ENCODE measurements around the gene AXDND1.

Gene AXDND1

GRCh38 chr1:179549368-179549700 is 183.6 kb downstream of the AXDND1 start:
- H3K4me3 Mint-ChIP-seq: no peak overlapping the region
- no peaks in the 10 kb centered on the region for H3K4me1 Mint-ChIP-seq (ENCODE audit: low read depth)
- H3K27me3 Mint-ChIP-seq: peaks cover 4% of the 10 kb centered on the region
- H3K9me3 Mint-ChIP-seq: no peaks in the 10 kb centered on the region
- no peaks in the 10 kb centered on the region for H3K36me3 Mint-ChIP-seq (ENCODE audit: low read depth)
- H3K27ac Mint-ChIP-seq: no peak overlapping the region

- H3K36me3 Mint-ChIP-seq (ENCODE audit: low read depth): no peaks in the 10 kb centered on the region
- H3K27me3 Mint-ChIP-seq: peaks cover 4% of the 10 kb centered on the region
- H3K4me3 Mint-ChIP-seq: no peak overlapping the region
- no peak overlapping the region for H3K27ac Mint-ChIP-seq
- H3K9me3 Mint-ChIP-seq: no peaks in the 10 kb centered on the region
- no peaks in the 10 kb centered on the region for H3K4me1 Mint-ChIP-seq (ENCODE audit: low read depth)
Measured at GRCh38 chr1:179550746-179551682, 185.2 kb downstream of the AXDND1 start.

- H3K27me3 Mint-ChIP-seq: peaks cover 4% of the 10 kb centered on the region
- no peaks in the 10 kb centered on the region for H3K4me1 Mint-ChIP-seq (ENCODE audit: low read depth)
- no peaks in the 10 kb centered on the region for H3K36me3 Mint-ChIP-seq (ENCODE audit: low read depth)
- H3K9me3 Mint-ChIP-seq: no peaks in the 10 kb centered on the region
- H3K27ac Mint-ChIP-seq: no peak overlapping the region
- H3K4me3 Mint-ChIP-seq: no peak overlapping the region
Measured at GRCh38 chr1:179554427-179554826, 188.7 kb downstream of the AXDND1 start.

- Mint-ChIP-seq H3K4me3 (no peak overlapping the region), H3K27ac (no peak overlapping the region), H3K4me1 (ENCODE audit: low read depth) (no peaks in the 10 kb centered on the region), H3K9me3 (no peaks in the 10 kb centered on the region), H3K27me3 (peaks cover 4% of the 10 kb centered on the region), H3K36me3 (ENCODE audit: low read depth) (no peaks in the 10 kb centered on the region)
Measured at GRCh38 chr1:179558078-179558477, 192.3 kb downstream of the AXDND1 start.

DNA sequence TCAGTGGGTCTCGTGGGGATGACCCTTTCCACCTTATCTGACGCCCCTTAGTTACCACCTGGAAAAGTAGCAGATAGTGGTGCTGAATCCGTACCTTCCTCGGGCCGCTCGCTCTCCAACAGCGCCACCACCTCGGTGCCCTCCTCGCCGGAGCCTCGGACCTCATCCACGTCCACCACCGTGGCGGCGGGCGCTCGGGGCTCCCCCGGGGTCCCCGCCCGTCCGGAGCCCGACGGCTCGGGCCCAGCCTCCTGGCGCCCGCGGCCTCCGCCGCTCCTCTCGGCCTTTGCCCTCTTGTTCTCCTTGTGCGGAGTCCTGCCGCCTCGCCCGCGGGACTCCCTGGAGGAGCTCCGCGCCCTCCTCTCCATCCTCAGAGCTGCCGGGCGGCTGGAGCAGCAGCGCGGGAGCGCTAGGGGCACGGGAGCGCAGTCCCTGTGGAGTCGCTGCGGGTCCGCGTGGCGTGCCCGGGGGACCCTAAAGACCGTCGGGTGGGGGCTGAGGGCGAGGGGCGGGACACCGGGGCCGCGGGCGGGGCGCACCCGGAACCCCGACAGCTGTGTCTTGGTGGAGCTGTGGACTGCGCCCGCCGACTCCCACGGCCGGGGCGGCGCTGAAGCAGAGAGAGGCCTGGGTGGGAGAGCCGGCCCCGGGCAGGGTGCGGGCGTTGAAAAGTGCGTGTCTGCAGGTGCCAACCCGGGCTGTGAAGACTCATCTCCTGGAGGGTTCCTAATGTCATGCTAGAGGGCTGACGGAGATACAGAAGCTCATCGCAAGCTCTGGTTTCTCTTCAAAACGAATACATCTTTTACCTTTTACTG is 209.9 kb downstream of the AXDND1 start, which contains the start of gene NPHS2:
Gene NPHS2, minus strand, starts transcription at position 452 of the 818 bp plus-strand sequence. Its CDS starts 84 bp downstream, at position 368.
- H3K4me3 Mint-ChIP-seq: no peak within 1 kb of the TSS
- peaks cover 1% of the 10 kb centered on the region for H3K9me3 Mint-ChIP-seq
- H3K27ac Mint-ChIP-seq: no peak within 1 kb of the TSS
- no peaks in the 10 kb centered on the region for H3K4me1 Mint-ChIP-seq (ENCODE audit: low read depth)
- no peaks in the 10 kb centered on the region for H3K36me3 Mint-ChIP-seq (ENCODE audit: low read depth)
- peaks cover 43% of the 10 kb centered on the region for H3K27me3 Mint-ChIP-seq

DNA sequence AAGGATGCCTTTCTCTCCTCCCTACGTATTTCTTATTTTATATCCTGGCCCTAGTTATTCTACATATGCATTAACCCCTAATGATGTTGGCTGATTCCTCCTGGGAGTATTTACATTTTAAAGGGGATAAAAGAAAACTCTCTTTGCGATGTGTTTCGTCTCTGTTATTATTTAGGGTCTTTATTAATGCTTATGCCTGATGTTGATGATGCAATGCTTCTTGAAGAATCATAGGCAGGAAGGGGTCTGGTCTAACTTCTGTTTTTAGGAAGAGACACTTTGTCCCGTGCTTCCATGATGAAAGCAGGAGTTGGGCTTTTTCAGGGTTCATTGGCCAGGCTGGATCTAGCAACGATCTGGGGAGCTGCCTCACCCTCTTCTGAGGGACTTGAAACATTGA is 210.7 kb downstream of the AXDND1 start:
- H3K27ac Mint-ChIP-seq: no peak overlapping the region
- H3K4me1 Mint-ChIP-seq (ENCODE audit: low read depth): no peaks in the 10 kb centered on the region
- no peaks in the 10 kb centered on the region for H3K36me3 Mint-ChIP-seq (ENCODE audit: low read depth)
- H3K27me3 Mint-ChIP-seq: peaks cover 43% of the 10 kb centered on the region
- H3K9me3 Mint-ChIP-seq: no peaks in the 10 kb centered on the region
- H3K4me3 Mint-ChIP-seq: no peak overlapping the region

DNA sequence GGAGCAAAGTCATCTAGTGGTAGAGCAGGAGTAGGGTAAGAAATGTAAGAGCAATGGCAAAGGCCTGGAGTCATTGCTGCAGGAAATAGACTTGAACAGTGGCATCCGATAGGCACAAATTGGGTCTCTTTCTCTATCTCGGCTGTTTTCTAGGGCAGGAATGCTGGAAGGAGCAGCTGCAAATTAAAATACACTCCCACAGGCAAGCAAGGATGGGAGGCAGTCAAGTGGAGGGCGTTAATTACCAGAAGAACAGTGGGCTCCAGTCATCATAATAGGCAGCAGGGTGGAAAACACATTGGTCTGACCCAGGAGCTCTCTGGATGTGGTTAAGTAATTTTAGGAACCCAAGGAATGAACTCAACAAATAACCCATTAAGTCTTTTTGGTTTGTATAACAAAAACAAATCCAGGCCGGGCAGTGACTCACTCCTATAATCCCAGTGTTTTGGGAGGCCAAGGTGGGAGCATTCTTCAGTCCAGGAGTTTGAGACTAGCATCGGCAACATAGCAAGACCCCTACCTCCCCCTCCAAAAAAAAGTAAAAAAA is 218.1 kb downstream of the AXDND1 start:
- Mint-ChIP-seq H3K27me3 (peaks cover 49% of the 10 kb centered on the region), H3K36me3 (ENCODE audit: low read depth) (no peaks in the 10 kb centered on the region), H3K4me3 (no peak overlapping the region), H3K4me1 (ENCODE audit: low read depth) (no peaks in the 10 kb centered on the region), H3K9me3 (no peaks in the 10 kb centered on the region), H3K27ac (no peak overlapping the region)

DNA sequence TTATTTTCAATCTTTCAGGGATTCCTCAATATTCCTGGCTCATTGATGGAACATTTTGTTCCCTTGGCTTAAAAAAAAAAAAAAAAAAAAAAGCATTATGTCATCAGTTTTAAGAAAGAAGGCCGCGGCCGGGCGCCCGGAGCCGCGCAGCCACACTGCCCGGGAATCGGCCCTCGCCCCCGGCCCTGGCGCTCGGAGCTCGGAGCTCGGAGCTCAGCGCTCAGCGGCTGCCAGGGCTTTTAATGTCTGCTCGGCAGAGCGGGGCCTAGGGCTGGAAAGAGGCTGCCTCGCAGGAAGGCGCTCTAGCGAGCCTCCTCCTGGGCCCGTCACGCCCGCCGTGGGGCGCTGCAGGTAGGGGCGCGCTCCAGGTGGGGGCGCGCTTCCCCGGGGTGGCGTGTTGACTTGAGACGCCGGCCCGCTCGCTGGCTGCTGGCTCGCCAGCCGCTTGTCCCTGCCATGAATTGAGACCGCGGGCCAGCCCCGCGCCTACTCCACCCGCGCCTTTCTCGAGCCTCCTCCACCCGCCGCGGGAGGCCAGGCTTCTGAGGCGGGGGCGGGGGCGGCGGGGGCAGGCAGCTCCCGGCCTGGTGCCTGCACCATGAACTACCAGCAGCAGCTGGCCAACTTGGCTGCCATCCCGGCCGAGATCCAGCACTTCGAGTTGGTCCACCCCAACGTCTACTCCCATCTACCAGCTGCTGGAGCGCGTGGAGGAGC is 220.5 kb downstream of the AXDND1 start:
- H3K4me1 Mint-ChIP-seq (ENCODE audit: low read depth): no peaks in the 10 kb centered on the region
- H3K27ac Mint-ChIP-seq: no peak overlapping the region
- no peaks in the 10 kb centered on the region for H3K9me3 Mint-ChIP-seq
- H3K36me3 Mint-ChIP-seq (ENCODE audit: low read depth): no peaks in the 10 kb centered on the region
- H3K27me3 Mint-ChIP-seq: peaks cover 57% of the 10 kb centered on the region
- H3K4me3 Mint-ChIP-seq: no peak overlapping the region

GRCh38 chr1:179587336-179587735 is 221.6 kb downstream of the AXDND1 start:
- H3K4me1 Mint-ChIP-seq (ENCODE audit: low read depth): no peaks in the 10 kb centered on the region
- H3K4me3 Mint-ChIP-seq: no peak overlapping the region
- H3K36me3 Mint-ChIP-seq (ENCODE audit: low read depth): no peaks in the 10 kb centered on the region
- H3K9me3 Mint-ChIP-seq: no peaks in the 10 kb centered on the region
- H3K27ac Mint-ChIP-seq: no peak overlapping the region
- H3K27me3 Mint-ChIP-seq: peaks cover 58% of the 10 kb centered on the region

DNA sequence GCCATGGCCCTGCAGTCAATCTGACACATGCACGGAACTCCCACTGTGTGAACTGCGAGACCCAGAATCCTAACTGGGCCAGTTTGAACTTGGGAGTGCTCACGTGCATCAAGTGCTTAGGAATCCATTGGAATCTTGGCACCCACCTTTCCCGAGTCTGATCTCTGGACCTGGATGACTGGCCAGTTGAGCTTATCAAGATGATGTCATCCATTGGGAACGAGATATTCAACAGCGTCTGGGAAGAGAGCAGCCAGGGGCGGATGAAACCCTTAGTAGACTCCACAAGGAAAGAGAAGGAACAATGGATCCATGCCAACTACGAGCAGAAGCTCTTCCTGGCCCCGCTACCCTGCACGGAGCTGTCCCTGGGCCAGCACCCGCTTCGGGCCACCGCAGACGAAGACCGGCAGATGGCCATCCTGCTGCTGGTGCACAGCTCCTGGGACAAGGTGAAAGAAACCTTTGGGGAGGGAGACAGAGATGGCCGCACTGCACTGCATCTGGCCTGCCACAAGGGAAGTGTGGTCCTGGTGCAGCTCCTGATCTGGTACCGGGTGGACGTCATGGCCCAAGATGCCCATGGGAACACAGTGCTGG is 222.8 kb downstream of the AXDND1 start:
- no peaks in the 10 kb centered on the region for H3K36me3 Mint-ChIP-seq (ENCODE audit: low read depth)
- no peak overlapping the region for H3K27ac Mint-ChIP-seq
- H3K4me3 Mint-ChIP-seq: no peak overlapping the region
- H3K9me3 Mint-ChIP-seq: no peaks in the 10 kb centered on the region
- H3K27me3 Mint-ChIP-seq: peaks cover 65% of the 10 kb centered on the region
- H3K4me1 Mint-ChIP-seq (ENCODE audit: low read depth): no peaks in the 10 kb centered on the region

GRCh38 chr1:179589509-179589908 is 223.7 kb downstream of the AXDND1 start:
- H3K27me3 Mint-ChIP-seq: peaks cover 63% of the 10 kb centered on the region
- H3K27ac Mint-ChIP-seq: no peak overlapping the region
- H3K4me3 Mint-ChIP-seq: no peak overlapping the region
- H3K9me3 Mint-ChIP-seq: no peaks in the 10 kb centered on the region
- no peaks in the 10 kb centered on the region for H3K36me3 Mint-ChIP-seq (ENCODE audit: low read depth)
- no peaks in the 10 kb centered on the region for H3K4me1 Mint-ChIP-seq (ENCODE audit: low read depth)

DNA sequence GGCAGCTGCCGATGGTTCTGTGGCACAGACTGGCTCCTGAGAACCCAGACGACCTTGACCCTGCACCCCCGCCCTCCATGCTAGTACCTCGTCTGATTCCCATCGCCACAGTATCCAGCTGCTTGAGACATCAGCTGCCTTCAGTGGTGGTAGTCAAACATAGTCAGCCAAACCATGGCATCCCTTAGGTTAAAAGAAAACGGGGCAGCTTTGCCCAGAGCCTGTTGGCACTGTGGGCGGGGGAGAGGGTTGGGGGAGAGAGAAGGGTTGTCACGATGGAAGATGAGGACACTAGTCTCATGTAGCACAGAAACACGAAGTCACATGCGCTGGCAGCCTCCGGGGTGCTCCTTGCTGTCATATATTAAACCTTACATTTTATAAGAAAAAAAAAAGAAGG is 224.9 kb downstream of the AXDND1 start:
- no peak overlapping the region for H3K4me3 Mint-ChIP-seq
- H3K4me1 Mint-ChIP-seq (ENCODE audit: low read depth): no peaks in the 10 kb centered on the region
- H3K36me3 Mint-ChIP-seq (ENCODE audit: low read depth): no peaks in the 10 kb centered on the region
- H3K9me3 Mint-ChIP-seq: no peaks in the 10 kb centered on the region
- no peak overlapping the region for H3K27ac Mint-ChIP-seq
- H3K27me3 Mint-ChIP-seq: peaks cover 59% of the 10 kb centered on the region

DNA sequence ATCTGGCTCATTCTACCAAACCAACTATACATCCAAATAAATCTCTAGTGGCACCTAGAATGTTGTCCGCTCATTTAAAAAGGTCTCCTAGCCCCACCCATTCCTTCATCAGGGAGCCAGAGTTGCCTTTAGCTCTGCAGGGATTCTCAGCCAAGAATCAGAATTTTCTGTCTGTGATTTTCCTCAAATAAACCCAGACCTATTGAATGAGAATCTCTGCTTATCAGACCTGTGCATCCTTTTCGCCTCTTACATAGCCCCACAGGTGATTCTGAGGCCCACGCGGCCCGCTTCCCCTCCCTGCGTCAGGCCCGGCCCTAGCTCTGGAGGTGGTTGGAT is 225.5 kb downstream of the AXDND1 start:
- Mint-ChIP-seq H3K4me1 (ENCODE audit: low read depth) (no peaks in the 10 kb centered on the region), H3K4me3 (no peak overlapping the region), H3K36me3 (ENCODE audit: low read depth) (no peaks in the 10 kb centered on the region), H3K9me3 (no peaks in the 10 kb centered on the region), H3K27me3 (peaks cover 55% of the 10 kb centered on the region), H3K27ac (no peak overlapping the region)

Data from stimulated activated naive CD8-positive, alpha-beta T cell treated with anti-CD3 and anti-CD28 coated beads, Interleukin-15, Interleukin-2, amounts not matched to agents 100 ng/mL and 50 ng/mL, for 24 hours (primary cell).